Forelimb muscle (tissue), 1 donor: ENCODE measurements around the gene MTHFS. TPM values are rescaled to one million over a fixed set of nuclear protein-coding genes. Genes with fewer than 3 reads are reported as not detected.

Experiments
- DNase-seq: peaks from one replicate; pipeline ENCODE4 v3.0.0-alpha.2; 2013; ENCODE audit warnings: low read depth
- polyA plus RNA-seq: library from polyadenylated mRNA; unstranded; fragments of 120-200 nt; gene quantifications from one replicate; pipeline ENCODE4 v1.2.1, GENCODE V29; 2013; ENCODE audit not compliant: insufficient read length

MTHFS gene
- polyA plus RNA-seq, 1 donor: 20.8 TPM

DNA sequence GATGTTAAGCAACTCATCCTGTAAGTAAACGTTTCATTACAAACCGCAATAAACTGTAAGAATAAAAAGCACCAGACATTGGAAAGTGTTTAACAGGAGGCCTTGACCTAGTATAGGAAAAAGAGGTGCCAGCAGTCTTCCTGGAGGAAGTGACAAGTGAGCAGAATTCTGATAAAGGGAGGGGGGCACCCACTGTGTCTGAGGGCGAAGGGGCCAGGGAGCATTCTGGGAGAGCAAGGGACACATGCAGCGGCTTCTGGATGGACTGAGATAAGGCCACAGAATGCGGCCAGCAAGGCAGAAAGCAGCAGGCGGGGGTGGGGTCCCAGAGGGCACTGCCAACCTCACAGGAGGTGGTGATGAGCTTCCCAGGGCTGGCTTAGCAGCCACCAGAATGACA is 80.2 kb downstream of the MTHFS start:
- no peak for DNase-seq

DNA sequence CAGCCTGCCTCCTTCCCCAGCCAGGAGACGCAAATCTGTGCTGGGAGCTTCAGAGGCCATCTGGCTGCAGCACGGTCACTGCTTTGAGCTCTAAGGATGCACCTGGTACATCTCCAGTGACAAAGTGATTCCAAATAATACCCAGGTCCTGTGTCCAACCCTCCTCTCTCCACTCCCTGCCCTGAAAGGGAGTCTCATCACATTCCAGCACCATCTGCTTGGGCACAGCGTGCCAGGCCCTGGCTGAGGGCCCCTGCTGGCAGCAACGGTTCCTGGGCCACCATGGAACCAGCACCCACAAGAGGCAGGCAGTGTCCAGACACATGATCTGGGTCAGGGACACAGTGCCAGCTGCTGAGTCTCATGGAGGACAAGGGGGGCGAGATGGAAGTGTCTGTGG is 81.3 kb downstream of the MTHFS start:
- no peak for DNase-seq

GRCh38 chr15:79812541-79812940 is 84.3 kb downstream of the MTHFS start:
- DNase-seq: no peak

DNA sequence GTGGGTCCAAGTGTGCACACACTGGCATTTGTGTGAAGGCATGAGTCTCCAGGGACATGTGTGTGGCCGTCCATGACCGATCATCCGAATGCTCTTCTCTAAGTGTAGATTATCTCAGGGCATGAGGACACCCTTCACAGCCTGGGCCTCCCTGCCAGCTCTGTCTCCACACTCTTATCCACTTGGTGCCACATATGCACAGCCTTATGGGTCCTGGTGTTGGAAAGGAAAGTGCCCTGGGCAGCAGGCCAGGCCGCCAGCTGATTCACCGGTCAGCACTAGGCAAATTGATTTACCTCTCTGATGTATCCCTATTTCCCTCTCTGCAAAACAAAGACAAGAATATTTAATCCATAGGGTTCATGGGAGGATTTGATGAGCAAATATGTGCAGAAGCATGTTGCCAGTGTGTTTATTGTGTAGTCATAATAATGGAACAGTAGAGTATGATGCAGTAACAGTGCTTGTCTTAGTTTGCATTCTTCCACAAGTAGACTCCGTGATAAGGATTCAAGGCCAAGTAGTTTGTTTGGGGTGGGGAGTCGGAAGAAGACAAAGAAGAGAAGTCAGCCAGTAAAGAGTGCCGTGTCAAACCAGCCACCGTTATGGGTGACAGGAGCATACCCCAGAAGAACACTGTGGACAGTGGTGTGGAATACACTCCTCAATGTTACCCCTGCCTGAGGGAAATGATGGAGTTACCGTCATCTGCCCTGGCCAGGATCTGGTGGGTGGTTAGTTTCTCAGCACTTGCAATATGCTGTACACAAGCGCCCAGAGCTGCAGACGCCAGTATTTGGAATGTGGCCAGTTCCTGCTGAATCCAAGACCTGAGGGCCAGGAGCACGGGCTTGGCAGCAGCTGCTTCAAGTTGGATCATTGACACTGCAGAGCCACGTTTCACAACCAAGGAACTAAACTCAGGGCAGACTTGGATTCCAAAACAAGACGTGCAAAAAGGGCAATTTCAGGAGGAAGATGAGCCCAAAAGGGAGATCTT is 85.1 kb downstream of the MTHFS start:
- no peak for DNase-seq

GRCh38 chr15:79804838-79805237 is 92.0 kb downstream of the MTHFS start:
- no peak for DNase-seq

- DNase-seq: no peak
Measured at GRCh38 chr15:79798311-79798710, 98.5 kb downstream of the MTHFS start.

Other genes with a start within 250 kb of the MTHFS start
- 0.28 TPM for gene BCL2A1, start 74.2 kb upstream of the MTHFS start, polyA plus RNA-seq
- 105 TPM for gene ZFAND6, start 162.7 kb upstream of the MTHFS start, polyA plus RNA-seq